ENCODE results near the gene AEBP1.

AEBP1 gene

DNA sequence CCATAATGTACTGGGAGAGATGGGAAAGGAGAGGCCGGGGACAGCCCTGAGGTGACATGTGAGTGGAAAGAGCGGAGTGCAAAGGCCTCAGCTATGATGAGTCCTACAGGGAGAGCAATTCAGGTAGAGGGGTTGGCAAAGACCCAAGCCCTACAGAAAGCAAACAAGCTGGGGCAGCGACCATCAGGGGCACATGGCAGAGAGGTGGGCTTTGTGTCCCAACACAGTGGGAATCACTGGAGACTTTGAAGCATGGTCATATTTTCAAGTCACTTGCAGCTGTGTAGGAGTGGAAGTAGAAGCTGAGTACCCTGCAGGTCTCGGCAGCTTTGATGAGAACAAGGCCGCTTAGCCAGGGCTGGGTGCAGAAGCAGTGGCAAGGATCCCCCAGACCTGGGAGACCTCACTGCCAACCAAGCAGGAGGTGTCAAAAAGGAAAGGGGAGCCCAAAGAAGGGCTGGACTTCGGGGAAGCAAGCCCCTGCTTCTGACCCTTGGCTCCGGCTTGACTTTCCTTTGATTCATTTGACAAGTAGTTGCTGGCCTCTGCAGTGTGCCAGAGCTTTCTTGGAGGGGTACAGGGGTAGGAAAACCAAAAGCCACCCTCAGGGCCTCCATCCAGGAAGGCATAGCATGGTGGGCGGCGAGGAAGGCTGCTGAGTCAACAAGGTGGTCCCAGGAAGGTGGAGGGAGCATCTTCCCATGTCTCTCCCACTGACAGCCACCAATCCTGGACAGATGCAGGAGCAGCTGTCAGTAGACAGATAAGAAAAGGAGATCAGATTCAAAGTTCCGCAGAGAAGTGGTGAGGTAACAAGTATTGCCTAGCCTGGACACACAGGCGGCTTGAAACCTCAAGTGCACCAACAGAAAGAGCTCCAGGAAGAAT lies 36.8 kb upstream of the AEBP1 start:
- H3K27me3 ChIP-seq (ENCODE audit: control insufficient read depth in 2 of 2, insufficient read depth in 2 of 2, low read length in 2 of 2) = peaks cover 0 to 2% of the 10 kb centered on the region in 2 donors
- H3K9ac ChIP-seq (ENCODE audit: low read depth in 1 of 2, low read length in 2 of 2) = no peak overlapping the region
- no peaks in the 10 kb centered on the region for H3K36me3 ChIP-seq (ENCODE audit: control insufficient read depth in 2 of 2, insufficient read depth in 2 of 2, low read length in 2 of 2)
- H3K9me3 ChIP-seq (ENCODE audit: control insufficient read depth in 2 of 2, low read length in 2 of 2) = no peaks in the 10 kb centered on the region
- peaks cover 12 to 15% of the 10 kb centered on the region in 2 donors for H3K4me1 ChIP-seq (ENCODE audit: control insufficient read depth in 2 of 2, insufficient read depth in 2 of 2, low read length in 2 of 2)
- H3K4me3 ChIP-seq (ENCODE audit: low read length in 2 of 2) = no peak overlapping the region
- no peak overlapping the region for H3K27ac ChIP-seq (ENCODE audit: low read depth in 2 of 2, low read length in 2 of 2)

- Histone ChIP-seq H3K36me3 (ENCODE audit: control insufficient read depth in 2 of 2, insufficient read depth in 2 of 2, low read length in 2 of 2) (peaks cover 3 to 6% of the 10 kb centered on the region in 2 donors), H3K27me3 (ENCODE audit: control insufficient read depth in 2 of 2, insufficient read depth in 2 of 2, low read length in 2 of 2) (peaks cover 0 to 2% of the 10 kb centered on the region in 2 donors), H3K4me3 (ENCODE audit: low read length in 2 of 2) (no peak overlapping the region), H3K4me1 (ENCODE audit: control insufficient read depth in 2 of 2, insufficient read depth in 2 of 2, low read length in 2 of 2) (peaks cover 19 to 22% of the 10 kb centered on the region in 2 donors), H3K27ac (ENCODE audit: low read depth in 2 of 2, low read length in 2 of 2) (no peak overlapping the region), H3K9ac (ENCODE audit: low read depth in 1 of 2, low read length in 2 of 2) (no peak overlapping the region), H3K9me3 (ENCODE audit: control insufficient read depth in 2 of 2, low read length in 2 of 2) (no peaks in the 10 kb centered on the region)
These were observed 36.1 kb upstream of the AEBP1 start for GRCh38 chr7:44068054-44068453.

DNA sequence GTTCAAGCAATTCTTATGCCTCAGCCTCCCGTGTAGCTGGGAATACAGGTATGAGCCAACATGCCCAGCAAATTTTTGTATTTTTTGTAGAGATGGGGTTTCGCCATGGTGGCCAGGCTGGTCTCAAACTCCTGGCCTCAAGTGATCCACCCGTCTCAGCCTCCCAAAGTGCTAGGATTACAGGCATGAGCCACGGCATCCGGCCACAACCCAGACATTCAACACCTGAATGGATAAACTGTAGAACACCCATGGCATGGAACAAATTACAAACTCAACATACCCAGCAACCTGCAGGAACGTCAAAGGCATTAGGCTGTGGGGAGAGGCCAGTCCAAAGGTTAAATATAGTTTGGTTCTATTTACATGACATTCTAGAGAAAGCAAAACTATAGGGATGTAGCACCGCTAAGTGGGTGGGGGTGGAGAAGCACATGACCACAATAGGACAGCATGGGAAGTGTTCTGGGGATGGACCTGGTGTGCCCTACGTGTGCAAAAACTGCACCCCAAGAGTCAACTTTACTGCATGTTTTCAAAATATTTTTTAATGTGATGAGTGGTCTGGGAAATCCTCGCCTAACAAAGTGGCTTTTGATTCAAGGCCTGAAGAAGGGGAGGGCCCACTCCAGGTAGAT lies 32.3 kb upstream of the AEBP1 start:
- no peak overlapping the region for H3K4me3 ChIP-seq (ENCODE audit: low read length in 2 of 2)
- peak overlapping the region; percentile 13 to 20 for H3K27ac ChIP-seq (ENCODE audit: low read depth in 2 of 2, low read length in 2 of 2)
- H3K9me3 ChIP-seq (ENCODE audit: control insufficient read depth in 2 of 2, low read length in 2 of 2) = no peaks in the 10 kb centered on the region
- no peaks in the 10 kb centered on the region for H3K27me3 ChIP-seq (ENCODE audit: control insufficient read depth in 2 of 2, insufficient read depth in 2 of 2, low read length in 2 of 2)
- no peak overlapping the region for H3K9ac ChIP-seq (ENCODE audit: low read depth in 1 of 2, low read length in 2 of 2)
- H3K4me1 ChIP-seq (ENCODE audit: control insufficient read depth in 2 of 2, insufficient read depth in 2 of 2, low read length in 2 of 2) = peaks cover 23 to 35% of the 10 kb centered on the region in 2 donors
- peaks cover 15 to 25% of the 10 kb centered on the region in 2 donors for H3K36me3 ChIP-seq (ENCODE audit: control insufficient read depth in 2 of 2, insufficient read depth in 2 of 2, low read length in 2 of 2)

DNA sequence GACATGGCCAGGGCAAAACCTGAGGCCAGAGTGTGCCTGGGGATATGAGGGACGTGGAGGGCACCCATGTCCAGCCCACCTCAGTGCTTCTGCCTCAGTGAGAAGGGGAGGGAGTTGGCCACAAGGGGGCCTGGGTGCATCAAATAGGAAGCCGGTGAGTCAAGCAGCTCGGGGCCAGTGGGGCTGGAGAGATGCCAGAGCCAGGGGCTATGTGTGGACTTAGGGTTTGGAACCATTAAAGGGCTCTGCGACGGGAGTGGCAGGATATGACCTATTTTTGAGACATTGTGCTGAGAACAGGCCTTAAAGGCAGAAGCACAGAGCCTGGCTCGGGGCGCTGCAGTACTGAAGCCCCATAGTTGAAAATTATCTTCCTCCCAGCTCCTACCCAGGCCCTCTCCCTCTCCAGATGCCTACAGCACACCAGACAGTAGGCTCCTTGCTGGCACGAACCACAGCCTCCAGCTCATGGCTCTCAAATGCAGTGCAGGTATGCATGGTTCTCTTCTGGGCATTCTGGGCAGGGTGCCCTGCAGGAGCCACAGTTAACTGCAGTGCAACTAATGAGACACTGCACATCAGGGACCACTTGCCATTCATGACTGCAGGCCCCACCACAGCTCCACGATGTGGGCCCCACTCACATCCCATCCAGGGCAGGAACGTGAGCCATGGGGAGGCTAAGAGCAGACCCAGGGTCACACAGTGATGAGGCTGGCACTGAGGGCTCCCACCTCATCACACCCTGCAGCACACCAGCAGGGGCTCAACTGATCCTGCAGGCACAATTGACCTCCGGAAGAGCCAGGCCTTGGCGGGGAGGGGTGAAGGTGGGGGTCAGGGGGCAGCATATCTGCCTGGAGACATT lies 31.5 kb upstream of the AEBP1 start:
- Histone ChIP-seq H3K4me3 (ENCODE audit: low read length in 2 of 2) (no peak overlapping the region), H3K9ac (ENCODE audit: low read depth in 1 of 2, low read length in 2 of 2) (peak overlapping the region in 1 of 2 donors; percentile 65), H3K4me1 (ENCODE audit: control insufficient read depth in 2 of 2, insufficient read depth in 2 of 2, low read length in 2 of 2) (peaks cover 23 to 35% of the 10 kb centered on the region in 2 donors), H3K9me3 (ENCODE audit: control insufficient read depth in 2 of 2, low read length in 2 of 2) (no peaks in the 10 kb centered on the region), H3K27ac (ENCODE audit: low read depth in 2 of 2, low read length in 2 of 2) (peak overlapping the region; percentile 9 to 84), H3K36me3 (ENCODE audit: control insufficient read depth in 2 of 2, insufficient read depth in 2 of 2, low read length in 2 of 2) (peaks cover 23 to 32% of the 10 kb centered on the region in 2 donors), H3K27me3 (ENCODE audit: control insufficient read depth in 2 of 2, insufficient read depth in 2 of 2, low read length in 2 of 2) (no peaks in the 10 kb centered on the region)

DNA sequence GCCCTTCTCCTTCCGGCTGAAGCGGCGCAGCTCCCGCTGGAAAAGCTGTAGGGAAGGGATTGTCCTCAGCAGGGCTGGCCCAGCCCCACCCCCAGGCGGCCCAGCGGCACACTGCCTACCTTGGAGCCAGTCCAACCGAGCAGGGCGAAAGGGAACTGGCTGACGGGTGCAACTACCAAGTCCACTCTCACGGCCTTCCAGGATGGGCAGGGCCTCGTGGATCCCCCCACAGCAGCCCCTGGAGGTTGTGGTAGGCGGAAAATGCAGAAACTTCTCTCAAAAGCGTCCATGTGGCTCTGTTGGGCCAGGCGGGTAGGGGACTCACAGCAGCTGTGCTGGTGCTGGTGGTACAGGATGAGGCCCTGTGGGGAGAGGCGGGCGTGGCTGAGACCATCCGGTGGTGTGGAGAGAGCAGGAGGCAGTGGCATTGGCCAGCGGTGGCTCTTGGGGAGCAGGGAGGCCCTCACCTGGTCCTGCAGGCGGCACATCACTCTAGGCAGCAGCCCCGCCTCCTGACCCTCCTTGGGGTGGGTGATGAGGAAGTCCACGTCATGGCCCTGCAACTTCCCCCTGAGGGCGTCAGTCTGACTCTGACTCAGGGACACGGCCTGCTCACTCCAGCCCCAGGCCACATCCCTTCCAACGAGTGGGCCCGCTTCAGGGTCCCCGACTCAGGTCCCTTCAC lies 30.3 kb upstream of the AEBP1 start:
- peaks cover 33 to 44% of the 10 kb centered on the region in 2 donors for H3K36me3 ChIP-seq (ENCODE audit: control insufficient read depth in 2 of 2, insufficient read depth in 2 of 2, low read length in 2 of 2)
- H3K27me3 ChIP-seq (ENCODE audit: control insufficient read depth in 2 of 2, insufficient read depth in 2 of 2, low read length in 2 of 2) = no peaks in the 10 kb centered on the region
- H3K4me3 ChIP-seq (ENCODE audit: low read length in 2 of 2) = peak overlapping the region; percentile 15 to 55
- H3K9me3 ChIP-seq (ENCODE audit: control insufficient read depth in 2 of 2, low read length in 2 of 2) = no peaks in the 10 kb centered on the region
- H3K27ac ChIP-seq (ENCODE audit: low read depth in 2 of 2, low read length in 2 of 2) = peak overlapping the region; percentile 84 to 85
- peaks cover 23 to 35% of the 10 kb centered on the region in 2 donors for H3K4me1 ChIP-seq (ENCODE audit: control insufficient read depth in 2 of 2, insufficient read depth in 2 of 2, low read length in 2 of 2)
- peak overlapping the region; percentile 52 to 65 for H3K9ac ChIP-seq (ENCODE audit: low read depth in 1 of 2, low read length in 2 of 2)

- H3K9me3 ChIP-seq (ENCODE audit: control insufficient read depth in 2 of 2, low read length in 2 of 2) = no peaks in the 10 kb centered on the region
- peak overlapping the region; percentile 52 to 65 for H3K9ac ChIP-seq (ENCODE audit: low read depth in 1 of 2, low read length in 2 of 2)
- H3K4me3 ChIP-seq (ENCODE audit: low read length in 2 of 2) = no peak overlapping the region
- H3K27me3 ChIP-seq (ENCODE audit: control insufficient read depth in 2 of 2, insufficient read depth in 2 of 2, low read length in 2 of 2) = no peaks in the 10 kb centered on the region
- peak overlapping the region; percentile 84 to 85 for H3K27ac ChIP-seq (ENCODE audit: low read depth in 2 of 2, low read length in 2 of 2)
- peaks cover 38 to 49% of the 10 kb centered on the region in 2 donors for H3K36me3 ChIP-seq (ENCODE audit: control insufficient read depth in 2 of 2, insufficient read depth in 2 of 2, low read length in 2 of 2)
- H3K4me1 ChIP-seq (ENCODE audit: control insufficient read depth in 2 of 2, insufficient read depth in 2 of 2, low read length in 2 of 2) = peaks cover 23 to 35% of the 10 kb centered on the region in 2 donors
These were observed 29.8 kb upstream of the AEBP1 start for GRCh38 chr7:44074349-44074695.

- H3K27me3 ChIP-seq (ENCODE audit: control insufficient read depth in 2 of 2, insufficient read depth in 2 of 2, low read length in 2 of 2) = no peaks in the 10 kb centered on the region
- no peaks in the 10 kb centered on the region for H3K9me3 ChIP-seq (ENCODE audit: control insufficient read depth in 2 of 2, low read length in 2 of 2)
- no peak overlapping the region for H3K27ac ChIP-seq (ENCODE audit: low read depth in 2 of 2, low read length in 2 of 2)
- H3K36me3 ChIP-seq (ENCODE audit: control insufficient read depth in 2 of 2, insufficient read depth in 2 of 2, low read length in 2 of 2) = peaks cover 40 to 60% of the 10 kb centered on the region in 2 donors
- no peak overlapping the region for H3K4me3 ChIP-seq (ENCODE audit: low read length in 2 of 2)
- no peak overlapping the region for H3K9ac ChIP-seq (ENCODE audit: low read depth in 1 of 2, low read length in 2 of 2)
- peaks cover 23 to 35% of the 10 kb centered on the region in 2 donors for H3K4me1 ChIP-seq (ENCODE audit: control insufficient read depth in 2 of 2, insufficient read depth in 2 of 2, low read length in 2 of 2)
These were observed 28.7 kb upstream of the AEBP1 start for GRCh38 chr7:44075296-44076075.

DNA sequence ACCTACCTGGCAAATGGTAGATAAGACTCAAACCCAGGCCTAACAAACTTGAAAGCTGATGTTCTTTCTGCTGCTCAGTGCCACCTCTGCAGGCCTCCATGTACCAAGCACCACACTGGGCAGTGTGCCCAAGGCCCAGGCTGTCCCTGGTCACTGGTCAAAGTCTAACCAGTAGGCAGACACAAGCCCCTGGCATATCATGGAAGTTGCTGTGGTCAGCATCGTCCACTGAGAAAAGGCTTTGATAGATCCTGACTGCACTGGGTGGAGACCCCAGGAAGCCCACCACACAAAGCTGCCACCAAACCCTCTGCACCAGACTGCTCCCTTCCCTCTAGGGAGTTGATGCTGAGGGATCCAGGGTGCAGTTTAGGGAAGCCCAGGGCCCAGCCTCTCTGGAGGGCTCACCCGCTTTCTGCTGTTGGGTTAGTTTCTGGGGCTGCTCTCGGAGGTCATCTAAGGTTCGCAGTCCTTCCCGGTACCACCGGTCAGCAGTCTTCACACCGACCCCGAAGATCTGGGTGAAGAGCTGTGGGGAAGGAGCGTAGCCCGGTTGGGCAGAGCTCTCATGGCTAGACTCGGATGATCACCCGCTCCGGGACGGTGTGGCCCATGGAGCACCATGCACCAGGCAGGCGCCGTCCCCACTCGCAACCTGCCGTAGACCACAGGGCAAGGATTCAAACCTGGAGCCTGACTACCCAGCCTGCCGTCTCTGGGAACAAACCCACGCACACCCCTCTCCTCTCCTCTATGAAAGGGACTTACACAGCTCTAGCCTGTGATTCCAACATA lies 27.8 kb upstream of the AEBP1 start:
- H3K4me3 ChIP-seq (ENCODE audit: low read length in 2 of 2) = no peak overlapping the region
- H3K9me3 ChIP-seq (ENCODE audit: control insufficient read depth in 2 of 2, low read length in 2 of 2) = no peaks in the 10 kb centered on the region
- H3K36me3 ChIP-seq (ENCODE audit: control insufficient read depth in 2 of 2, insufficient read depth in 2 of 2, low read length in 2 of 2) = peaks cover 40 to 65% of the 10 kb centered on the region in 2 donors
- H3K27ac ChIP-seq (ENCODE audit: low read depth in 2 of 2, low read length in 2 of 2) = no peak overlapping the region
- no peaks in the 10 kb centered on the region for H3K27me3 ChIP-seq (ENCODE audit: control insufficient read depth in 2 of 2, insufficient read depth in 2 of 2, low read length in 2 of 2)
- H3K9ac ChIP-seq (ENCODE audit: low read depth in 1 of 2, low read length in 2 of 2) = no peak overlapping the region
- H3K4me1 ChIP-seq (ENCODE audit: control insufficient read depth in 2 of 2, insufficient read depth in 2 of 2, low read length in 2 of 2) = peaks cover 30 to 36% of the 10 kb centered on the region in 2 donors

All from mucosa of rectum (tissue), 2 donors.